ENCODE data around the gene RNF111. TPM values are rescaled to one million over a fixed set of nuclear protein-coding genes. Genes with fewer than 3 reads are reported as not detected.
A peak's percentile ranks its signal among the peaks of the same experiment; 100 is the strongest.

The RNF111 gene
- total RNA-seq, 1 experiment from 2014 or later: 61.0 TPM

DNA sequence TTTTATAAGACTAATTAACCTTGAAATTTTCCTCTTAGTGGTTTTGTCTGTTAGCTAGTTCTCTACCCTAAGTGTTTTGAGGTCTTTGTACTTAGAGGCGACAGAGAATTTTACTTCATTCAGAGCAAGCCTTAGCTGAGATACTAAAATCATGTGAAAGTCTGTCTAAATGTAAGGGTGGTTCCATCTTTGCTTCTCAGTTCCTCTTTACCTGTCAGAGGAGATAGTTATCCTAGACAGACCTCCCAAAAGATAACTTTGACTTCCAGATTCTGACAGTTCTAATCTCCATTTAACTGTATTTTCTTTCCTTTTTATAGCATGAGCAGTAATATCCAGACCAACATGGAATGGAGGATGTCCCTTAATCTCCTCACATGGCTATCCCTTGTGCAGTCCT, 34.7 kb downstream of the RNF111 start:
- Histone ChIP-seq H3K27me3 (ENCODE audit: low read length) (no peaks in the 10 kb centered on the region), H3K9me2 (replicated peaks; ENCODE audit: insufficient read depth, low read length) (no peaks in the 10 kb centered on the region), H3K36me3 (ENCODE audit: insufficient read depth, low read length) (peaks cover 20% of the 10 kb centered on the region), H3K9me3 (ENCODE audit: low read length) (no peaks in the 10 kb centered on the region), H3K4me2 (ENCODE audit: low read depth, low read length, poor library complexity, severe bottlenecking) (no peak overlapping the region), H2AFZ (ENCODE audit: low read length) (no peak overlapping the region), H3K4me1 (ENCODE audit: low read length) (no peaks in the 10 kb centered on the region), H4K20me1 (ENCODE audit: insufficient read depth, low read depth, low read length) (no peaks in the 10 kb centered on the region), H3K79me2 (ENCODE audit: low read length) (peaks cover 88% of the 10 kb centered on the region), H3K27ac (ENCODE audit: low read length) (no peak overlapping the region), H3K9ac (ENCODE audit: low read length) (no peak overlapping the region), H3K4me3 (ENCODE audit: low read length) (no peak overlapping the region)
- DNase-seq: no peak

DNA sequence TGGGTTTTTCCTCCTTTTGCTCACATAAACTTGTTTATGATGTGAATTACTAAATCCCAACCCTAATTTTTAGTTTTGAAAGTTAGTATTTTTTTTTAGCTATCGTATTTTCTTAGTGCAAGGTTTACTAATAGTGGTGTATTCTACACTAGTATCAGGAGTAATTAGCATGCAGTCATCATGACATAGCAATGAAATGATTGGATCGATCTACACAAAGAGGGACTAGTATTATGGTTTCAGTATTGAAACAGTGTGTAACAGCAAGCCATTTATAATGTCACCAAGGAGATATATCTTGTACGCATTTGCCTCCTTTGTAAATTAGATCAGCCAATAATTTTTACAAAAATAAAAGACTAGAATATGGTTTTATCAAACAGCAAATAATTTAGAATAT, 38.7 kb downstream of the RNF111 start:
- Histone ChIP-seq H3K4me1 (ENCODE audit: low read length) (no peaks in the 10 kb centered on the region), H2AFZ (ENCODE audit: low read length) (no peak overlapping the region), H3K4me3 (ENCODE audit: low read length) (no peak overlapping the region), H3K79me2 (ENCODE audit: low read length) (peaks cover 91% of the 10 kb centered on the region), H3K4me2 (ENCODE audit: low read depth, low read length, poor library complexity, severe bottlenecking) (no peak overlapping the region), H3K9me3 (ENCODE audit: low read length) (no peaks in the 10 kb centered on the region), H3K9ac (ENCODE audit: low read length) (no peak overlapping the region), H3K9me2 (replicated peaks; ENCODE audit: insufficient read depth, low read length) (no peaks in the 10 kb centered on the region), H4K20me1 (ENCODE audit: insufficient read depth, low read depth, low read length) (no peaks in the 10 kb centered on the region; the same call in 1 of the 2 replicates), H3K36me3 (ENCODE audit: insufficient read depth, low read length) (peaks cover 30% of the 10 kb centered on the region), H3K27ac (ENCODE audit: low read length) (no peak overlapping the region), H3K27me3 (ENCODE audit: low read length) (no peaks in the 10 kb centered on the region)
- no peak for DNase-seq

DNA sequence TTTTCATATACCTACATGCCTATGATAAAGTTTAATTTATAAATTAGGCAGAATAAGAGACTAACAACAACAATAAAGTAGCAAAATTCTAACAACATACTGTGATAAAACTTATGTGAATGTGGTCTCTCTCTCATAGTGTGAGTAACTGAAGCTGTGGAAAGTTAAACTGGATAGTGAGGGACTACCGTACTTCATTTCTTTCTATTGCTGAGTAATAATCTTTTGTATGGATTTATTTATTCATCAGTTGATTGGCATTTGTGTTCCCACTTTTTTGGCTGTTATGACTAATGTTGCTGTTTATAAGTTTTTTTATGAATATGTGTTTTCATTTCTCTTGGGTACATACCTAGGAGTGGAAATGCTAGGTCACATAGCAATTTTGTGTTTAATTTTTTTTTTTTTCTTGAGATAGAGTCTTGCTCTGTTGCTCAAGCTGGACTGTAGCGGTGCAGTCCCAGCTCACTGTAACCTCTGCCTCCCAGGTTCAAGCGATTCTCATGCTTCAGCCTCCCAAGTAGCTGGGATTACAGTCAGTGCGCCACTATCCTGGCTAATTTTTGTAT, 41.0 kb downstream of the RNF111 start:
- H3K9me2 ChIP-seq (replicated peaks; ENCODE audit: insufficient read depth, low read length): no peaks in the 10 kb centered on the region
- no peak overlapping the region for H3K27ac ChIP-seq (ENCODE audit: low read length)
- H3K27me3 ChIP-seq (ENCODE audit: low read length): no peaks in the 10 kb centered on the region
- H3K9ac ChIP-seq (ENCODE audit: low read length): no peak overlapping the region
- H2AFZ ChIP-seq (ENCODE audit: low read length): no peak overlapping the region
- H3K9me3 ChIP-seq (ENCODE audit: low read length): peaks cover 6% of the 10 kb centered on the region
- H3K79me2 ChIP-seq (ENCODE audit: low read length): peaks cover 92% of the 10 kb centered on the region
- no peak overlapping the region for H3K4me3 ChIP-seq (ENCODE audit: low read length)
- peaks cover 43% of the 10 kb centered on the region for H3K36me3 ChIP-seq (ENCODE audit: insufficient read depth, low read length)
- H4K20me1 ChIP-seq (ENCODE audit: insufficient read depth, low read depth, low read length): no peaks in the 10 kb centered on the region; the same call in 1 of the 2 replicates
- H3K4me2 ChIP-seq (ENCODE audit: low read depth, low read length, poor library complexity, severe bottlenecking): no peak overlapping the region
- no peak for DNase-seq
- H3K4me1 ChIP-seq (ENCODE audit: low read length): no peaks in the 10 kb centered on the region

DNA sequence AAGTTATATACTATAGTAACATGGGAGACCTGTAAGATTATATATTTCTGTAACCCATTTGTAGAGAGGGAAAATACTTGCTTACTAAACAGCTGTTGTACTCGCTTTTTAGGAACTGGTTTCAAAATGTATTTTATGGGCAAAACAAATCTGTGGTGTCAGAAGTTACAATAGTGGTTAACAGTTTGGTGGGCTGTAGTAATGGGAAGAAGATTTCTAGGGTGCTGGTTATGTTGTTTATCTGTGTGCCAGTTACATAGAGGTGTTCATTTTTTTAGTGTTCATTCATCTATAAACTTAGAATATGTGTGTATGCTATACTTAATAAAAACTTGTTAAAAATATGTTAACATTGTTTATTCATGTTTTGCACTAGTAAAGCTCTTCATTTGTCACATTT, 42.1 kb downstream of the RNF111 start:
- H3K27ac ChIP-seq (ENCODE audit: low read length): no peak overlapping the region
- H3K36me3 ChIP-seq (ENCODE audit: insufficient read depth, low read length): peaks cover 48% of the 10 kb centered on the region
- no peaks in the 10 kb centered on the region for H3K4me1 ChIP-seq (ENCODE audit: low read length)
- H3K79me2 ChIP-seq (ENCODE audit: low read length): peaks cover 92% of the 10 kb centered on the region
- H3K4me2 ChIP-seq (ENCODE audit: low read depth, low read length, poor library complexity, severe bottlenecking): no peak overlapping the region
- H3K9me3 ChIP-seq (ENCODE audit: low read length): peaks cover 6% of the 10 kb centered on the region
- H3K9ac ChIP-seq (ENCODE audit: low read length): no peak overlapping the region
- no peaks in the 10 kb centered on the region for H3K27me3 ChIP-seq (ENCODE audit: low read length)
- H3K4me3 ChIP-seq (ENCODE audit: low read length): no peak overlapping the region
- no peaks in the 10 kb centered on the region for H3K9me2 ChIP-seq (replicated peaks; ENCODE audit: insufficient read depth, low read length)
- DNase-seq: no peak
- H4K20me1 ChIP-seq (ENCODE audit: insufficient read depth, low read depth, low read length): no peaks in the 10 kb centered on the region; the same call in 1 of the 2 replicates
- H2AFZ ChIP-seq (ENCODE audit: low read length): no peak overlapping the region

DNA sequence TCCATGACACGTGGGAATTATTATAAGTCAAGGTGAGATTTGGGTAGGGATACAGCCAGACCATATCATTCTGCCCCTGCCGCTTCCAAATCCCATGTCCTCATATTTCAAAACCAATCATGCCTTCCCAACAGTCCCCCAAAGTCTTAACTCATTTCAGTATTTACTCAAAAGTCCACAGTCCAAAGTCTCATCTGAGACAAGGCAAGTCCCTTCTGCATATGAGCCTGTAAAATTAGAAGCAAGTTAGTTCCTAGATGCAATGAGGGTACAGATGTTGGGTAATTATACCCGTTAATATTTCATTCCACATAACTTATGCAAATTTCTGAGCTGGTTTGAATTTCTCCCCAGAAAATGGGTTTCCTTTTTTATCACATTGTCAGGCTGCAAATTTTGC, 47.7 kb downstream of the RNF111 start:
- peaks cover 95% of the 10 kb centered on the region for H3K79me2 ChIP-seq (ENCODE audit: low read length)
- peaks cover 10% of the 10 kb centered on the region for H3K9me3 ChIP-seq (ENCODE audit: low read length)
- no peaks in the 10 kb centered on the region for H3K27me3 ChIP-seq (ENCODE audit: low read length)
- DNase-seq: peak; percentile 87
- no peak overlapping the region for H3K9ac ChIP-seq (ENCODE audit: low read length)
- H3K4me3 ChIP-seq (ENCODE audit: low read length): no peak overlapping the region
- H3K4me1 ChIP-seq (ENCODE audit: low read length): peaks cover 10% of the 10 kb centered on the region
- H3K27ac ChIP-seq (ENCODE audit: low read length): no peak overlapping the region
- peaks cover 52% of the 10 kb centered on the region for H3K36me3 ChIP-seq (ENCODE audit: insufficient read depth, low read length)
- H3K9me2 ChIP-seq (replicated peaks; ENCODE audit: insufficient read depth, low read length): no peaks in the 10 kb centered on the region
- H3K4me2 ChIP-seq (ENCODE audit: low read depth, low read length, poor library complexity, severe bottlenecking): no peak overlapping the region
- H2AFZ ChIP-seq (ENCODE audit: low read length): no peak overlapping the region
- H4K20me1 ChIP-seq (ENCODE audit: insufficient read depth, low read depth, low read length): peaks cover 19% of the 10 kb centered on the region

DNA sequence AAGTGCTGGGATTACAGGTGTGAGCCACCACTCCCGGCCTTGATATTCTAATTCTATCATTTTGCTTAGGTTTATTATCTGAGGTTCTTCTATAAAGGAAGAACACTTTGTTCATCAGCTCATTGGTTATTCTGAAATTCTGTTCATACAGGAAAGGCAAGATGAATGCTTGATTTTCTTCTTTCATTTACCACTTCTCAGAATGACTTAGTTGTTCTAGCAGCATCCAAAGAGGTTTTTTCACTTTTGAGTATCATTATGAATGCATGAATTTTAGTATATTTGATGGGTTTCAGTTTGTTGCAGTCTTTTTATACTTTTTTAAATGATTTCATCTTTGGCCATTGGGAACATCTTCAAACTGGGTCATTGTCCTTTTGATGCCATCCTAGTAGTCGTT, 51.8 kb downstream of the RNF111 start:
- Histone ChIP-seq H3K4me3 (ENCODE audit: low read length) (no peak overlapping the region), H3K27ac (ENCODE audit: low read length) (no peak overlapping the region), H3K4me1 (ENCODE audit: low read length) (peaks cover 10% of the 10 kb centered on the region), H3K36me3 (ENCODE audit: insufficient read depth, low read length) (peaks cover 20% of the 10 kb centered on the region), H3K9me2 (replicated peaks; ENCODE audit: insufficient read depth, low read length) (no peaks in the 10 kb centered on the region), H3K27me3 (ENCODE audit: low read length) (no peaks in the 10 kb centered on the region), H3K9ac (ENCODE audit: low read length) (no peak overlapping the region), H2AFZ (ENCODE audit: low read length) (no peak overlapping the region), H4K20me1 (ENCODE audit: insufficient read depth, low read depth, low read length) (peaks cover 35% of the 10 kb centered on the region), H3K9me3 (ENCODE audit: low read length) (peaks cover 4% of the 10 kb centered on the region; the same call in 1 of the 2 replicates), H3K79me2 (ENCODE audit: low read length) (peaks cover 99% of the 10 kb centered on the region), H3K4me2 (ENCODE audit: low read depth, low read length, poor library complexity, severe bottlenecking) (no peak overlapping the region)
- no peak for DNase-seq

DNA sequence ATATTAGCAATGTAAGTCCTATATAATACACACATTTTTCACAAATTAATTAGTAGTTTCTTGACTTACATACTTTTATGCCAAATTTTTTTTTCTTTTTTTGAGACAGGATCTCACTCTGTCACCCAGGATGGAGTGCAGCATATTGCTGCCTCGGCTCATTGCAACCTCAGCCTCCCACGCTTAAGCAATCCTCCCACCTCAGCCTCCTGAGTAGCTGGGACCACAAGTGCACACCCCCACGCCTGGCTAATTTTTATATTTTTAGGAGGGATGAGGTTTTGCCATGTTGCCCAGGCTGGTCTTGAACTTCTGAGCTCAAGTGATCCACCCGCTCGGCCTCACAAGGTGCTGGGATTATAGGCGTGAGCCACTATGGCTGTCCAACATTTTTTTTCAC, 54.6 kb downstream of the RNF111 start:
- no peaks in the 10 kb centered on the region for H3K9me3 ChIP-seq (ENCODE audit: low read length)
- H3K4me2 ChIP-seq (ENCODE audit: low read depth, low read length, poor library complexity, severe bottlenecking): no peak overlapping the region
- DNase-seq: no peak
- no peaks in the 10 kb centered on the region for H3K4me1 ChIP-seq (ENCODE audit: low read length)
- H3K79me2 ChIP-seq (ENCODE audit: low read length): peaks cover 99% of the 10 kb centered on the region
- H3K4me3 ChIP-seq (ENCODE audit: low read length): no peak overlapping the region
- no peak overlapping the region for H2AFZ ChIP-seq (ENCODE audit: low read length)
- no peaks in the 10 kb centered on the region for H3K9me2 ChIP-seq (replicated peaks; ENCODE audit: insufficient read depth, low read length)
- peaks cover 3% of the 10 kb centered on the region for H3K36me3 ChIP-seq (ENCODE audit: insufficient read depth, low read length)
- peaks cover 24% of the 10 kb centered on the region for H4K20me1 ChIP-seq (ENCODE audit: insufficient read depth, low read depth, low read length)
- H3K27ac ChIP-seq (ENCODE audit: low read length): no peak overlapping the region
- no peaks in the 10 kb centered on the region for H3K27me3 ChIP-seq (ENCODE audit: low read length)
- H3K9ac ChIP-seq (ENCODE audit: low read length): no peak overlapping the region

DNA sequence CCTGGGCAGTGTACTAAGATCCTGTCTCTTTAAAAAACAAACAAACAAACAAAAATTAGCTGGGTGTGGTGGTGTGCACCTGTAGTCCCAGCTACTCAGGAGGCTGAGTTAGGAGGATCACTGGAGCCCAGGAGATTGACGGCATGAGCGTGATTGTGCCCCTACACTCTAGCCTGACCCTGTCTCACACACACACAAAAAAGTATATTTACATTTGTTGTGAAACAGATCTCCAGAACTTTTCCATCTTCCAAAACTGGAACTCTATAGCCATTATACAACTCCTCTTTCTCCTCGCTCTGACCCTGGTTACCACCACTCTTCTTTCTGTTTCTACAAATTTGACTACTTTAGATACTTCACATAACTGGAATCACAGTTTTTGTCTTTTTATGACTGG, 61.4 kb downstream of the RNF111 start:
- H4K20me1 ChIP-seq (ENCODE audit: insufficient read depth, low read depth, low read length): no peaks in the 10 kb centered on the region
- no peaks in the 10 kb centered on the region for H3K9me3 ChIP-seq (ENCODE audit: low read length)
- no peak overlapping the region for H3K27ac ChIP-seq (ENCODE audit: low read length)
- H3K79me2 ChIP-seq (ENCODE audit: low read length): peaks cover 89% of the 10 kb centered on the region
- H3K4me3 ChIP-seq (ENCODE audit: low read length): no peak overlapping the region
- no peaks in the 10 kb centered on the region for H3K9me2 ChIP-seq (replicated peaks; ENCODE audit: insufficient read depth, low read length)
- no peak for DNase-seq
- no peak overlapping the region for H3K4me2 ChIP-seq (ENCODE audit: low read depth, low read length, poor library complexity, severe bottlenecking)
- H3K36me3 ChIP-seq (ENCODE audit: insufficient read depth, low read length): peaks cover 14% of the 10 kb centered on the region; the same call in 1 of the 2 replicates
- H2AFZ ChIP-seq (ENCODE audit: low read length): no peak overlapping the region
- H3K27me3 ChIP-seq (ENCODE audit: low read length): no peaks in the 10 kb centered on the region
- peaks cover 15% of the 10 kb centered on the region for H3K4me1 ChIP-seq (ENCODE audit: low read length)
- H3K9ac ChIP-seq (ENCODE audit: low read length): no peak overlapping the region
